H1 (cell line): ENCODE results near the gene LDLRAD3.

Experiments used
- CREB1 ChIP-seq: IDR thresholded peaks from 2 replicates; pipeline ENCODE4 v1.6.1; 2012; ENCODE audit warnings: inconsistent platforms
- FOSL1 ChIP-seq: IDR thresholded peaks from 2 replicates; pipeline ENCODE4 v1.6.1; 2011; ENCODE audit warnings: mild to moderate bottlenecking, low read depth, low read length, moderate library complexity; ENCODE audit not compliant: insufficient read depth
- JUND ChIP-seq: IDR thresholded peaks from 2 replicates; pipeline ENCODE4 v1.6.1; 2011; ENCODE audit warnings: mild to moderate bottlenecking, improper control_type of control experiment, low read length
- POLR2A ChIP-seq, 2 experiments: IDR thresholded peaks; 1 replicate in 1 of 2; 2 replicates in 1 of 2; pipeline ENCODE4 v1.6.1; 2011; ENCODE audit warnings: low read depth in 2 of 2, low read length in 2 of 2, mild to moderate bottlenecking in 2 of 2; ENCODE audit errors: control extremely low read depth in 1 of 2
- SRF ChIP-seq: IDR thresholded peaks from 2 replicates; pipeline ENCODE4 v1.6.1; 2011; ENCODE audit warnings: mild to moderate bottlenecking, low read depth, low read length, moderate library complexity
- TF ChIP-seq, protein P1 (sequence below): IDR thresholded peaks from 2 replicates; pipeline ENCODE4 v1.6.1; 2012; ENCODE audit warnings: inconsistent platforms

DNA sequence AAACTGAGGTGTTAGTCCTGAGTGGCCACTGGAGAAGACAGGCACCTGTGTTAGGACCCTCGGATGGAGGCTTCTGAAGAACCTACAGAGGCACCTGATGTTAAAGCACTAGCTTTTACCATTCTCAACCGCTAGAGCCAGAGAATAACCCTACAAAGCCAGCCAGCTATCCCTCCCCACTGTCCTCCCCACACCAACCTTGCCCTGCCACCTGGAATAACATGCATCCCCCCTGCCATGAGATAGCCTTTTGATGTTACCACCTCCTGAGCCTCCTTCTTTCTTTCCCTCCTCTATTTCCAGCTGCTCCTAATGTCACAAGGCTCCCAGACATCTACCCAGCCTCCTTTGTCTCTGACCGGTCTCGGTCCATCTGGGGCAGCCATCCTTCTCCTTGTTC, 317.2 kb downstream of the LDLRAD3 start:
- TF ChIP-seq SRF = no peak
- TF ChIP-seq, protein P1, sequence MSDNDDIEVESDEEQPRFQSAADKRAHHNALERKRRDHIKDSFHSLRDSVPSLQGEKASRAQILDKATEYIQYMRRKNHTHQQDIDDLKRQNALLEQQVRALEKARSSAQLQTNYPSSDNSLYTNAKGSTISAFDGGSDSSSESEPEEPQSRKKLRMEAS = no peak
- no peak for TF ChIP-seq CREB1
- TF ChIP-seq JUND = no peak
- TF ChIP-seq POLR2A (IDR thresholded peaks at IDR 0.05; ENCODE audit: control extremely low read depth in 1 of 2, low read depth in 2 of 2, low read length in 2 of 2) = no peak
- no peak for TF ChIP-seq FOSL1
